Measurements from ENCODE around the gene COL6A6. TPM values are rescaled to one million over a fixed set of nuclear protein-coding genes. Genes with fewer than 3 reads are reported as not detected.

The COL6A6 gene
- polyA plus RNA-seq = under 1 TPM; 0.02 to 0.04 TPM

GRCh38 chr3:130516645-130517512 lies at the start of gene COL6A6:
Gene COL6A6, plus strand, starts transcription at chr3:130517177. Its CDS starts 43,188 bp downstream, at chr3:130560365.
- H3K4me3 ChIP-seq (ENCODE audit: low read depth in 1 of 2, low read length in 2 of 2) = peak within 1 kb of the TSS in 1 of 2 donors; percentile 16
- WGBS, 2 donors = 4 to 6% methylated on average over 51 to 58 of the region's 58 CpGs
- no peaks in the 10 kb centered on the region for H3K9me3 ChIP-seq (ENCODE audit: control insufficient read depth in 2 of 2, insufficient read depth in 1 of 2, low read depth in 1 of 2, low read length in 1 of 2)
- peaks cover 6 to 11% of the 10 kb centered on the region in 2 donors for H3K27me3 ChIP-seq (ENCODE audit: control insufficient read depth in 1 of 2, insufficient read depth in 2 of 2, low read length in 2 of 2)
- H3K4me1 ChIP-seq (ENCODE audit: control insufficient read depth in 2 of 2, insufficient read depth in 2 of 2, low read length in 1 of 2) = peaks cover 0 to 2% of the 10 kb centered on the region in 2 donors
- H3K36me3 ChIP-seq (ENCODE audit: control insufficient read depth in 2 of 2, insufficient read depth in 2 of 2, low read length in 1 of 2) = no peaks in the 10 kb centered on the region
- H3K27ac ChIP-seq (ENCODE audit: low read depth in 2 of 2, low read length in 1 of 2) = no peak within 1 kb of the TSS

GRCh38 chr3:130468311-130468710 lies 48.7 kb upstream of the COL6A6 start:
- H3K36me3 ChIP-seq (ENCODE audit: control insufficient read depth in 2 of 2, insufficient read depth in 2 of 2, low read length in 1 of 2) = no peaks in the 10 kb centered on the region
- no peaks in the 10 kb centered on the region for H3K4me1 ChIP-seq (ENCODE audit: control insufficient read depth in 2 of 2, insufficient read depth in 2 of 2, low read length in 1 of 2)
- H3K27me3 ChIP-seq (ENCODE audit: control insufficient read depth in 1 of 2, insufficient read depth in 2 of 2, low read length in 2 of 2) = no peaks in the 10 kb centered on the region
- H3K27ac ChIP-seq (ENCODE audit: low read depth in 2 of 2, low read length in 1 of 2) = no peak overlapping the region
- H3K4me3 ChIP-seq (ENCODE audit: low read depth in 1 of 2, low read length in 2 of 2) = no peak overlapping the region
- WGBS, 2 donors = 97 to 100% methylated on average over 1 of the region's 1 CpG
- no peaks in the 10 kb centered on the region for H3K9me3 ChIP-seq (ENCODE audit: control insufficient read depth in 2 of 2, insufficient read depth in 1 of 2, low read depth in 1 of 2, low read length in 1 of 2)

- Histone ChIP-seq H3K4me3 (ENCODE audit: low read depth in 1 of 2, low read length in 2 of 2) (no peak overlapping the region), H3K4me1 (ENCODE audit: control insufficient read depth in 2 of 2, insufficient read depth in 2 of 2, low read length in 1 of 2) (no peaks in the 10 kb centered on the region), H3K36me3 (ENCODE audit: control insufficient read depth in 2 of 2, insufficient read depth in 2 of 2, low read length in 1 of 2) (no peaks in the 10 kb centered on the region), H3K27me3 (ENCODE audit: control insufficient read depth in 1 of 2, insufficient read depth in 2 of 2, low read length in 2 of 2) (no peaks in the 10 kb centered on the region), H3K27ac (ENCODE audit: low read depth in 2 of 2, low read length in 1 of 2) (no peak overlapping the region), H3K9me3 (ENCODE audit: control insufficient read depth in 2 of 2, insufficient read depth in 1 of 2, low read depth in 1 of 2, low read length in 1 of 2) (no peaks in the 10 kb centered on the region)
- 39 to 43% methylated on average over 3 of the region's 3 CpGs for WGBS, 2 donors
Measured at GRCh38 chr3:130470126-130470525, 46.9 kb upstream of the COL6A6 start.

GRCh38 chr3:130473416-130473815 lies 43.6 kb upstream of the COL6A6 start:
- no peaks in the 10 kb centered on the region for H3K27me3 ChIP-seq (ENCODE audit: control insufficient read depth in 1 of 2, insufficient read depth in 2 of 2, low read length in 2 of 2)
- 44 to 73% methylated on average over 2 of the region's 2 CpGs for WGBS, 2 donors
- H3K4me1 ChIP-seq (ENCODE audit: control insufficient read depth in 2 of 2, insufficient read depth in 2 of 2, low read length in 1 of 2) = no peaks in the 10 kb centered on the region
- no peaks in the 10 kb centered on the region for H3K36me3 ChIP-seq (ENCODE audit: control insufficient read depth in 2 of 2, insufficient read depth in 2 of 2, low read length in 1 of 2)
- no peak overlapping the region for H3K4me3 ChIP-seq (ENCODE audit: low read depth in 1 of 2, low read length in 2 of 2)
- no peaks in the 10 kb centered on the region for H3K9me3 ChIP-seq (ENCODE audit: control insufficient read depth in 2 of 2, insufficient read depth in 1 of 2, low read depth in 1 of 2, low read length in 1 of 2)
- no peak overlapping the region for H3K27ac ChIP-seq (ENCODE audit: low read depth in 2 of 2, low read length in 1 of 2)

GRCh38 chr3:130480736-130481135 lies 36.2 kb upstream of the COL6A6 start:
- WGBS, 2 donors = 27 to 33% methylated on average over 4 of the region's 4 CpGs
- Histone ChIP-seq H3K36me3 (ENCODE audit: control insufficient read depth in 2 of 2, insufficient read depth in 2 of 2, low read length in 1 of 2) (no peaks in the 10 kb centered on the region), H3K4me3 (ENCODE audit: low read depth in 1 of 2, low read length in 2 of 2) (no peak overlapping the region)

GRCh38 chr3:130488288-130488687 lies 28.7 kb upstream of the COL6A6 start:
- Histone ChIP-seq H3K9me3 (ENCODE audit: control insufficient read depth in 2 of 2, insufficient read depth in 1 of 2, low read depth in 1 of 2, low read length in 1 of 2) (no peaks in the 10 kb centered on the region), H3K36me3 (ENCODE audit: control insufficient read depth in 2 of 2, insufficient read depth in 2 of 2, low read length in 1 of 2) (no peaks in the 10 kb centered on the region), H3K4me3 (ENCODE audit: low read depth in 1 of 2, low read length in 2 of 2) (no peak overlapping the region), H3K27me3 (ENCODE audit: control insufficient read depth in 1 of 2, insufficient read depth in 2 of 2, low read length in 2 of 2) (no peaks in the 10 kb centered on the region), H3K27ac (ENCODE audit: low read depth in 2 of 2, low read length in 1 of 2) (no peak overlapping the region), H3K4me1 (ENCODE audit: control insufficient read depth in 2 of 2, insufficient read depth in 2 of 2, low read length in 1 of 2) (no peaks in the 10 kb centered on the region)
- WGBS, 2 donors = 73 to 85% methylated on average over 1 of the region's 1 CpG

More at GRCh38 chr3:130480736-130481135, 36.2 kb upstream of the COL6A6 start:
- Histone ChIP-seq H3K27me3 (ENCODE audit: control insufficient read depth in 1 of 2, insufficient read depth in 2 of 2, low read length in 2 of 2) (no peaks in the 10 kb centered on the region), H3K9me3 (ENCODE audit: control insufficient read depth in 2 of 2, insufficient read depth in 1 of 2, low read depth in 1 of 2, low read length in 1 of 2) (no peaks in the 10 kb centered on the region), H3K4me1 (ENCODE audit: control insufficient read depth in 2 of 2, insufficient read depth in 2 of 2, low read length in 1 of 2) (no peaks in the 10 kb centered on the region), H3K27ac (ENCODE audit: low read depth in 2 of 2, low read length in 1 of 2) (no peak overlapping the region)

- Histone ChIP-seq H3K9me3 (ENCODE audit: control insufficient read depth in 2 of 2, insufficient read depth in 1 of 2, low read depth in 1 of 2, low read length in 1 of 2) (no peaks in the 10 kb centered on the region), H3K36me3 (ENCODE audit: control insufficient read depth in 2 of 2, insufficient read depth in 2 of 2, low read length in 1 of 2) (no peaks in the 10 kb centered on the region), H3K27me3 (ENCODE audit: control insufficient read depth in 1 of 2, insufficient read depth in 2 of 2, low read length in 2 of 2) (no peaks in the 10 kb centered on the region), H3K4me3 (ENCODE audit: low read depth in 1 of 2, low read length in 2 of 2) (no peak overlapping the region), H3K27ac (ENCODE audit: low read depth in 2 of 2, low read length in 1 of 2) (no peak overlapping the region), H3K4me1 (ENCODE audit: control insufficient read depth in 2 of 2, insufficient read depth in 2 of 2, low read length in 1 of 2) (no peaks in the 10 kb centered on the region)
- 65 to 66% methylated on average over 2 of the region's 2 CpGs for WGBS, 2 donors
Measured at GRCh38 chr3:130488769-130489450, 28.1 kb upstream of the COL6A6 start.

GRCh38 chr3:130490241-130490640 lies 26.7 kb upstream of the COL6A6 start:
- Histone ChIP-seq H3K4me1 (ENCODE audit: control insufficient read depth in 2 of 2, insufficient read depth in 2 of 2, low read length in 1 of 2) (no peaks in the 10 kb centered on the region), H3K27ac (ENCODE audit: low read depth in 2 of 2, low read length in 1 of 2) (no peak overlapping the region), H3K27me3 (ENCODE audit: control insufficient read depth in 1 of 2, insufficient read depth in 2 of 2, low read length in 2 of 2) (no peaks in the 10 kb centered on the region), H3K9me3 (ENCODE audit: control insufficient read depth in 2 of 2, insufficient read depth in 1 of 2, low read depth in 1 of 2, low read length in 1 of 2) (no peaks in the 10 kb centered on the region), H3K4me3 (ENCODE audit: low read depth in 1 of 2, low read length in 2 of 2) (no peak overlapping the region), H3K36me3 (ENCODE audit: control insufficient read depth in 2 of 2, insufficient read depth in 2 of 2, low read length in 1 of 2) (no peaks in the 10 kb centered on the region)
- WGBS, 2 donors = 63 to 68% methylated on average over 1 of the region's 1 CpG

- WGBS, 2 donors = 78 to 87% methylated on average over 6 of the region's 6 CpGs
- H3K27ac ChIP-seq (ENCODE audit: low read depth in 2 of 2, low read length in 1 of 2) = no peak overlapping the region
- H3K36me3 ChIP-seq (ENCODE audit: control insufficient read depth in 2 of 2, insufficient read depth in 2 of 2, low read length in 1 of 2) = no peaks in the 10 kb centered on the region
- H3K9me3 ChIP-seq (ENCODE audit: control insufficient read depth in 2 of 2, insufficient read depth in 1 of 2, low read depth in 1 of 2, low read length in 1 of 2) = no peaks in the 10 kb centered on the region
- H3K4me3 ChIP-seq (ENCODE audit: low read depth in 1 of 2, low read length in 2 of 2) = no peak overlapping the region
- no peaks in the 10 kb centered on the region for H3K4me1 ChIP-seq (ENCODE audit: control insufficient read depth in 2 of 2, insufficient read depth in 2 of 2, low read length in 1 of 2)
- H3K27me3 ChIP-seq (ENCODE audit: control insufficient read depth in 1 of 2, insufficient read depth in 2 of 2, low read length in 2 of 2) = no peaks in the 10 kb centered on the region
Measured at GRCh38 chr3:130491431-130491830, 25.5 kb upstream of the COL6A6 start.
